Mesenchymal stem cell (in vitro differentiated cells and primary cell): ENCODE measurements around the gene TNFAIP8L3.

Source experiments
- DNase-seq: peaks from one replicate; pipeline ENCODE4 v3.0.0-alpha.2; 2013
- H2AFZ ChIP-seq: one replicate; pipeline ENCODE4 v1.6.1; 2013; ENCODE audit warnings: low read depth, mild to moderate bottlenecking, control low read depth, inconsistent platforms, low read length, moderate library complexity
- H2AK5ac ChIP-seq: 2 replicates; pipeline ENCODE4 v1.6.1; 2013; ENCODE audit warnings: low read length, moderate library complexity, mild to moderate bottlenecking, inconsistent platforms; ENCODE audit not compliant: severe bottlenecking
- H2BK120ac ChIP-seq: one replicate; pipeline ENCODE4 v1.6.1; 2013; ENCODE audit warnings: low read depth, mild to moderate bottlenecking, inconsistent platforms, low read length, moderate library complexity
- H2BK12ac ChIP-seq, 2 experiments: one replicate each; pipeline ENCODE4 v1.6.1; 2013; ENCODE audit warnings: inconsistent platforms in 2 of 2, low read length in 2 of 2, mild to moderate bottlenecking in 2 of 2, moderate library complexity in 2 of 2, control low read depth in 1 of 2
- H2BK15ac ChIP-seq: one replicate; pipeline ENCODE4 v1.6.1; 2013; ENCODE audit warnings: mild to moderate bottlenecking, low read depth, inconsistent platforms; ENCODE audit not compliant: poor library complexity, severe bottlenecking
- H2BK5ac ChIP-seq: 2 replicates; pipeline ENCODE4 v1.6.1; 2013; ENCODE audit warnings: low read depth, mild to moderate bottlenecking, low read length, control low read depth, inconsistent platforms; ENCODE audit not compliant: poor library complexity, severe bottlenecking
- H3K14ac ChIP-seq, 2 experiments: one replicate each; pipeline ENCODE4 v1.6.1; 2013; ENCODE audit warnings: inconsistent platforms in 2 of 2, low read length in 2 of 2, control low read depth in 1 of 2, mild to moderate bottlenecking in 1 of 2, moderate library complexity in 1 of 2
- H3K18ac ChIP-seq, 2 experiments: one replicate each; pipeline ENCODE4 v1.6.1; 2013; ENCODE audit warnings: inconsistent platforms in 2 of 2, low read length in 2 of 2, control low read depth in 1 of 2, low read depth in 1 of 2, mild to moderate bottlenecking in 1 of 2
- H3K23ac ChIP-seq, 2 experiments: one replicate each; pipeline ENCODE4 v1.6.1; 2013; ENCODE audit warnings: inconsistent platforms in 2 of 2, low read length in 2 of 2, mild to moderate bottlenecking in 2 of 2, moderate library complexity in 2 of 2, control low read depth in 1 of 2
- H3K27ac ChIP-seq: 2 replicates; pipeline ENCODE4 v1.5.1; 2013; ENCODE audit warnings: mild to moderate bottlenecking, moderate library complexity, low read length, control low read depth, inconsistent platforms; ENCODE audit not compliant: poor library complexity, severe bottlenecking
- H3K27me3 ChIP-seq, 2 experiments: 2 replicates each; pipeline versions ENCODE4 v1.6.1 to v1.7.0; 2013; ENCODE audit warnings: low read length in 2 of 2, mild to moderate bottlenecking in 2 of 2, moderate library complexity in 2 of 2, control low read depth in 1 of 2, inconsistent platforms in 1 of 2; ENCODE audit not compliant: control insufficient read depth in 1 of 2, insufficient read depth in 1 of 2
- H3K36me3 ChIP-seq, 2 experiments: 2 replicates each; pipeline versions ENCODE4 v1.6.1 to v1.7.0; 2013; ENCODE audit warnings: low read length in 2 of 2, control low read depth in 1 of 2, inconsistent platforms in 1 of 2, low read depth in 1 of 2, mild to moderate bottlenecking in 1 of 2; ENCODE audit not compliant: insufficient read depth in 2 of 2, control insufficient read depth in 1 of 2
- H3K4ac ChIP-seq, 2 experiments: one replicate each; pipeline ENCODE4 v1.6.1; 2013; ENCODE audit warnings: inconsistent platforms in 2 of 2, low read length in 2 of 2, mild to moderate bottlenecking in 2 of 2, moderate library complexity in 2 of 2, control low read depth in 1 of 2, low read depth in 1 of 2
- H3K4me1 ChIP-seq: 2 replicates; pipeline ENCODE4 v1.6.1; 2013; ENCODE audit warnings: low read depth, low read length, control low read depth; ENCODE audit not compliant: control insufficient read depth, insufficient read depth
- H3K4me2 ChIP-seq: 2 replicates; pipeline ENCODE4 v1.6.1; 2013; ENCODE audit warnings: low read length, mild to moderate bottlenecking, inconsistent platforms; ENCODE audit not compliant: poor library complexity, severe bottlenecking
- H3K4me3 ChIP-seq, 2 experiments: 2 replicates each; pipeline versions ENCODE4 v1.5.1 to v1.7.0; 2013; ENCODE audit warnings: low read length in 2 of 2, mild to moderate bottlenecking in 2 of 2, control low read depth in 1 of 2, low read depth in 1 of 2; ENCODE audit not compliant: insufficient read depth in 1 of 2
- H3K79me1 ChIP-seq: replicated peaks from 2 replicates; pipeline ENCODE4 v1.6.1; 2013; ENCODE audit warnings: mild to moderate bottlenecking, control low read depth, low read length, inconsistent platforms; ENCODE audit not compliant: poor library complexity, severe bottlenecking
- H3K9ac ChIP-seq: 2 replicates; pipeline ENCODE4 v1.7.0; 2013; ENCODE audit warnings: mild to moderate bottlenecking, low read length, moderate library complexity
- H3K9me3 ChIP-seq: 2 replicates; pipeline ENCODE4 v1.7.0; 2013; ENCODE audit warnings: mild to moderate bottlenecking, low read length; ENCODE audit not compliant: control insufficient read depth
- H4K8ac ChIP-seq: one replicate; pipeline ENCODE4 v1.6.1; 2013; ENCODE audit warnings: inconsistent platforms, mild to moderate bottlenecking, low read length, moderate library complexity
- H4K91ac ChIP-seq: one replicate; pipeline ENCODE4 v1.6.1; 2013; ENCODE audit warnings: mild to moderate bottlenecking, low read length, inconsistent platforms
- WGBS: methylation state at CpG from one replicate; pipeline ENCODE4 v1.1.7; 2013; ENCODE audit warnings: mixed read lengths; 5-methylcytosine and 5-hydroxymethylcytosine counted together

TNFAIP8L3 gene

GRCh38 chr15:51137880-51138430 is 43.2 kb upstream of the TNFAIP8L3 start:
- Histone ChIP-seq H3K4me2 (no peak overlapping the region), H2BK5ac (no peak overlapping the region), H3K27ac (no peak overlapping the region), H2AK5ac (no peak overlapping the region), H3K4ac (no peak overlapping the region), H3K36me3 (no peaks in the 10 kb centered on the region), H2BK120ac (no peak overlapping the region), H3K4me1 (peaks cover 10% of the 10 kb centered on the region), H3K23ac (no peak overlapping the region), H2BK12ac (no peak overlapping the region), H2BK15ac (no peak overlapping the region), H4K91ac (no peak overlapping the region), H3K9me3 (peaks cover 5% of the 10 kb centered on the region), H3K18ac (no peak overlapping the region), H3K9ac (no peak overlapping the region), H3K4me3 (no peak overlapping the region), H4K8ac (no peak overlapping the region), H3K27me3 (no peaks in the 10 kb centered on the region), H3K14ac (no peak overlapping the region), H2AFZ (no peak overlapping the region), H3K79me1 (no peaks in the 10 kb centered on the region)
- no peak for DNase-seq
- WGBS: 68% methylated on average over 5 of the region's 5 CpGs

- Histone ChIP-seq H3K9ac (no peak overlapping the region), H3K9me3 (peaks cover 5% of the 10 kb centered on the region), H3K36me3 (no peaks in the 10 kb centered on the region), H3K27me3 (no peaks in the 10 kb centered on the region), H2BK15ac (no peak overlapping the region), H3K4me3 (no peak overlapping the region), H3K27ac (no peak overlapping the region), H3K4ac (no peak overlapping the region), H2BK12ac (no peak overlapping the region), H2AFZ (no peak overlapping the region), H3K4me2 (no peak overlapping the region), H2BK5ac (no peak overlapping the region), H2BK120ac (no peak overlapping the region), H4K8ac (no peak overlapping the region), H2AK5ac (no peak overlapping the region), H4K91ac (no peak overlapping the region), H3K4me1 (peaks cover 11% of the 10 kb centered on the region), H3K14ac (no peak overlapping the region), H3K23ac (no peak overlapping the region), H3K79me1 (no peaks in the 10 kb centered on the region), H3K18ac (no peak overlapping the region)
- no CpG with 5 or more reads among the region's 1 CpG for WGBS
- no peak for DNase-seq
Measured at GRCh38 chr15:51137024-51137423, 42.3 kb upstream of the TNFAIP8L3 start.

- Histone ChIP-seq H2AK5ac (no peak overlapping the region), H2BK5ac (no peak overlapping the region), H2BK15ac (no peak overlapping the region), H4K91ac (no peak overlapping the region), H3K9me3 (peaks cover 2% of the 10 kb centered on the region), H3K14ac (no peak overlapping the region), H3K4me2 (no peak overlapping the region), H2BK12ac (no peak overlapping the region), H3K4me1 (peaks cover 15% of the 10 kb centered on the region), H3K27me3 (no peaks in the 10 kb centered on the region), H2BK120ac (no peak overlapping the region), H3K18ac (no peak overlapping the region), H3K27ac (no peak overlapping the region), H4K8ac (no peak overlapping the region), H3K9ac (no peak overlapping the region), H3K4me3 (no peak overlapping the region), H3K23ac (no peak overlapping the region), H2AFZ (no peak overlapping the region), H3K79me1 (no peaks in the 10 kb centered on the region), H3K4ac (no peak overlapping the region), H3K36me3 (no peaks in the 10 kb centered on the region)
- 92% methylated on average over 2 of the region's 2 CpGs for WGBS
- DNase-seq: no peak
Measured at GRCh38 chr15:51135276-51135675, 40.6 kb upstream of the TNFAIP8L3 start.

- H3K14ac ChIP-seq: no peak overlapping the region
- H3K27ac ChIP-seq: no peak overlapping the region
- no peaks in the 10 kb centered on the region for H3K27me3 ChIP-seq
- H3K9ac ChIP-seq: no peak overlapping the region
- H3K4ac ChIP-seq: no peak overlapping the region
- H4K8ac ChIP-seq: no peak overlapping the region
- H3K4me2 ChIP-seq: no peak overlapping the region
- no peak overlapping the region for H2BK120ac ChIP-seq
- H3K36me3 ChIP-seq: no peaks in the 10 kb centered on the region
- H2BK5ac ChIP-seq: no peak overlapping the region
- H2BK15ac ChIP-seq: no peak overlapping the region
- no peak overlapping the region for H3K18ac ChIP-seq
- peak overlapping the region in 1 of 2 experiments; percentile 5 for H3K23ac ChIP-seq
- H2BK12ac ChIP-seq: no peak overlapping the region
- no peak overlapping the region for H4K91ac ChIP-seq
- H2AK5ac ChIP-seq: peak overlapping the region; percentile 19
- H3K4me1 ChIP-seq: peaks cover 15% of the 10 kb centered on the region
- no peaks in the 10 kb centered on the region for H3K79me1 ChIP-seq
- no peaks in the 10 kb centered on the region for H3K9me3 ChIP-seq
- DNase-seq: no peak
- H3K4me3 ChIP-seq: no peak overlapping the region
- H2AFZ ChIP-seq: no peak overlapping the region
Measured at GRCh38 chr15:51134416-51135199, 39.9 kb upstream of the TNFAIP8L3 start.
